GM19452 (cell line): ENCODE measurements around the gene GYS1.
"Not testable (repeated sequence)": the region's sequence is repeated elsewhere in the genome, so short reads cannot be mapped to it uniquely, and the experiment has no call there.

ENCODE experiments used
- ATAC-seq: cut with Tn5 transposase; IDR thresholded peaks from one replicate; pipeline ENCODE4 v1.9.1; 2021; ENCODE audit not compliant: unreplicated experiment

GYS1 gene

GRCh38 chr19:48946463-48947257 lies 46.4 kb downstream of the GYS1 start:
- no peak for ATAC-seq

GRCh38 chr19:48945817-48946216 lies 47.3 kb downstream of the GYS1 start:
- no peak for ATAC-seq

GRCh38 chr19:48945415-48945814 lies 47.7 kb downstream of the GYS1 start:
- no peak for ATAC-seq

- ATAC-seq, result no peak
Observed at GRCh38 chr19:48943081-48943480, 50.0 kb downstream of the GYS1 start.

- ATAC-seq, result no peak
Observed at GRCh38 chr19:48940902-48941301, 52.2 kb downstream of the GYS1 start.

GRCh38 chr19:48938256-48938655 lies 54.9 kb downstream of the GYS1 start:
- ATAC-seq, result no peak

- ATAC-seq, result no peak
Observed at GRCh38 chr19:48935864-48936263, 57.2 kb downstream of the GYS1 start.

- ATAC-seq, result no peak
Observed at GRCh38 chr19:48934837-48935236, 58.3 kb downstream of the GYS1 start.

GRCh38 chr19:48933382-48933932 lies 59.7 kb downstream of the GYS1 start, which contains the start of gene DHDH:
TSS of gene DHDH (plus strand) at chr19:48933699. CDS start at chr19:48933722, 23 bp downstream.
- no peak for ATAC-seq

- no peak for ATAC-seq
Observed at GRCh38 chr19:48928164-48929025, 64.7 kb downstream of the GYS1 start.

- not testable (repeated sequence) for ATAC-seq
Observed at GRCh38 chr19:48927692-48928091, 65.4 kb downstream of the GYS1 start.

GRCh38 chr19:48926909-48927308 lies 66.2 kb downstream of the GYS1 start:
- no peak for ATAC-seq

- ATAC-seq, result not testable (repeated sequence)
Observed at GRCh38 chr19:48925890-48926289, 67.2 kb downstream of the GYS1 start.

- no peak for ATAC-seq
Observed at GRCh38 chr19:48925240-48925843, 67.8 kb downstream of the GYS1 start.

- ATAC-seq, result no peak
Observed at GRCh38 chr19:48922548-48923490, 70.3 kb downstream of the GYS1 start.

- ATAC-seq, result no peak
Observed at GRCh38 chr19:48921721-48922500, 71.2 kb downstream of the GYS1 start.

GRCh38 chr19:48920949-48921348 lies 72.2 kb downstream of the GYS1 start:
- no peak for ATAC-seq

- ATAC-seq, result not testable (repeated sequence)
Observed at GRCh38 chr19:48919271-48919670, 73.8 kb downstream of the GYS1 start.

GRCh38 chr19:48918801-48919247 lies 74.3 kb downstream of the GYS1 start:
- no peak for ATAC-seq
